NCI-H2081 (cell line): ENCODE data around the gene CLSTN2.

Source experiments
- DNase-seq, 2 experiments: peaks; one replicate each; lab custom pipeline; 2025; lab: John Stamatoyannopoulos, UW

CLSTN2 gene

GRCh38 chr3:140052771-140053702 is 118.1 kb downstream of the CLSTN2 start:
- DNase-seq = no peak

DNA sequence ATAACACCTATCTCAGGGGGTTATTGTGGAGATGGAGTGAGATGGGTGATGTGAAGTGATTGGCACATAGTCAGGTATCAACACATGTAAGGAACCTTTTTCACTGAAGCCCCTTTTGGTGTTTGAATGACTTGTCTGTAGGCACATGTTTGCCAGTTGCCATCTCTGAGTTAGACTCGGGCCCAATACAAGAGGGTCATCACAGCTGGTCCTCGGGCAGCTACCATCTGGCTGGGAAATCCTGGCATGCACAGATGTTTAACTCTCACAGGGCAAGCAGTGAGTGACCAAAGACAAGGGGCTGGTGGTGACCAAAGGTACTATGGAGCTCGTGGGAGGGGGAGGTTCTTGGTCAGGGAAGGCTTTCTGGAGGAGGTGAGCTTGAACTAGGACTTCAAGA is 118.8 kb downstream of the CLSTN2 start:
- DNase-seq = no peak

GRCh38 chr3:140055092-140055791 is 120.3 kb downstream of the CLSTN2 start:
- DNase-seq = no peak

- no peak for DNase-seq
These were observed 121.1 kb downstream of the CLSTN2 start for GRCh38 chr3:140056047-140056446.

DNA sequence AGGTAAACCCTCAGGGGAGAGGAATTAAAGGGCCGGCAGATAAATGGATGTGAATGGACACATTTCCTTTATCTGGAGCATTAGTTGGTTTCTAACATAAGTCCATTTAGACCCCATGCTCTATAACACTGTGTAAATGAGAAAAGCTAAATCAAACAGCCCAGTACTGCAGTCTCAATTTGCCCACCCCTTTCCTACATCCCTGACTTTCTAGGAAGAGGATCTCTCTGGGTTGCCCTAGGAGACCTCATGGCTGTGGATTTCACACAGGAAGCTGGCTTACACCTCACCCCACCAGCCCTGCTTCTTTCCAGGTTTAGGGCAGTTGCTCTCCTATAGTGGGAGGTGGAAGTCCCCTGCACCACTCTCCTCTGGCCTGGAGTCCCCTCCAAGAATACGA is 126.2 kb downstream of the CLSTN2 start:
- DNase-seq = no peak

DNA sequence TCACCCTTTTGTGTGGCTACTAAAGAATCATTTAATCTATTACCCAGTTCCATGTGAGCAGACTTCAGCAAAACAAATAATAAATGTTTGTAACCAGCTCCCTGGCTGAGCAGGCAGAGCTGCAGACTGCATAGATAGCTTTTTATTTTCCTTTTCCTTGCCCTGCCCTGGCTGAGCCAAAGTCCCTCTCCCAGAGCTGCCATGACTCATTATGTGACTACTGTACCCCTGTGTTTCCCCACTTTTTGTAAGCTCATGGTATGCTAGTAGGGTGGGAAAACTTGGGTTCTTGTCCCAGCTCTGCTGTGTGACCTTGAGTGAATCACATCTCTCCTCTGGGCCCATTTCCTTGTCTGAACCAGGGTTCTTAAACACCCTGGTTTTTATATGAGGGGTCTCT is 127.5 kb downstream of the CLSTN2 start:
- no peak for DNase-seq

DNA sequence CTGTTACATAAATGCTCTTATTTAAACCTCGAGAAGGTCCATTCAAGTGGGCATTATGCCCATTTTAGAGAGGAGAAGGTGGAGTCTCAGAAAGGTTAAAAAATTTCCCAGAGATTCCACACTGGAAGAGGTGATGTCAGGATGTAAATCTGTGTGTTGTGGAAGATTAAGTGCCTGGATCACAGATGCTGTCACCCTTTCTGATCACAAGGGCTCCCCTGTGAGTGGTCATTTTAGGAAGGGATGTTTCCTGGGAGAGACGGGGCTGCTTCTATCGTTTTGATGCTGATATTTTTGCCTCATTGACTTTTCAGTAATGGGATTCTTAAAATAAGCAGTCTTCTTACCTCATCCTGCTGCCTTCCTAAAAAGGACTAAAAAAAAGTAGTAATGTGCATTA is 132.5 kb downstream of the CLSTN2 start:
- DNase-seq = no peak

- no peak for DNase-seq
These were observed 133.6 kb downstream of the CLSTN2 start for GRCh38 chr3:140068494-140069017.

DNA sequence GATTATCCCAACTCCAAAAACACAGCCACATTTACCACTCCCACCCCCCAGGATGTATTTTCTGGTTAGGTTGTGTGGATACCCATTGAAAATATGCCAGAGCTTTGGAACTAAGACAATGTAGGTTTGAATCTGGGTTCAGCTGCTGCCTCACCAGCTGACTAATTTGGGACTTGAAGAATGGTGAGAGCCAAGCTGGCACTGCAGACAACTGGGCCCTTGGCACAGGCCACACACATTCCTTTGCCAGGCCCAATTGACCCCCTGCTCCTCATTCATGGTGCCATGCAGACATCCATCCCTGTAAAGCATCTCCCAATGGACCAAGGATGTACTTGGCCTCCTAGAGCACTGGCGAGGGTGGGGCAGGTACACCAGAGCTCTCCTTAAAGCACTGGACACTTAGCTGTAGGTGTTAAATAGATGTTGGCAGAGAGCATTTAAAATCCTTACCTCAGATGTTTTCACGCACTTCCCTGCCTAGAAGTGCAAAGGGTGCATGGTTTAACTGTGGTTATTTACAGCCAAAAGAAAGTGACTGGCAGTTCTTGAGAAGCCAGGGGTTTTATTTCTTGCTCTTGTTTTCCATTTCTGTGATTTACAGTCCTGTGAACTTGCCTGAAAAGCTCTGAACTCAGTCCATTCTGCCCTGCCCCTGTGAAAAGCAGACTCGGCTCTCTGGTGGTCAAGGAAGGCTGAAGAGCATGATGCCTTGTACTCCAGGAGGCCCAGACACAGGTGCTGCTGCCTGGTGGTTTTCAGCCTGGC is 138.5 kb downstream of the CLSTN2 start:
- no peak for DNase-seq

DNA sequence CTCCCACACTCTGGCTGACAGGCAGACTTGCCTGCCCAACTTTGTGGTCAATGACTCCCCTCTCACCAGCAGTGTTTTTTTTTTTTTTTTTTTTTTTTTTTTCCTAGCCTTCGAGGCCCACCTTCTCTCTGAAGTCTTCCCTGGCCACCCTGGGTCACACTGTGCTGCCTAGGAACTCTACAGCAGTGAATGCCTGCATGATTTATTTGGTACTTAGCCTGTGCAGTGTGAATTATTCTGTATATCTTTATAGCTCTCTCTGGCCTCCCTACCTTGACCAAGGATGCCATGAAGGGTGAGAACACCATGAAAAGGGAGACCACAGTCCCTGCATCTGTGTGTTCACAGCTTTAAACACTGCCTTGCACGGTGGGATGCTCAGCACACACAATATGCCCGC is 141.6 kb downstream of the CLSTN2 start:
- DNase-seq = no peak

DNA sequence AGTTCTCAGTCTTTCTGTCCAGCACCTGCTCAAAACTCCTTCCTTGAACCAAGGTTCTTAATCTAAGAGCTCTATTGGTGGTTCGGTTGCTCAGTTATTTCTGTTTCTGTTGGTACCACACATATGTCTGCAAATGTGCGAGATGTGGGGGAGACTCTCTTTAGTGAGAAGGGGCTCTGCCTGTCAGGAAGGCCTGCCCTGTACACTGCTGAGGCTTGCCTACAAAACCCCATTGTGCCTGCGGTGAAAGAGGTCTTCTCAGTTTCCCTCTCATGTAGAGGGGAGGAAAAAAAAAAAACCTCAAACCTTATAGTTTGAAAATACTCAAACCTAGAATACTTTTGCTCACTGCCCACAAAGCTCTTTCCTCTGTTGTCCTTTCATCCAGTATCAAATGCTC is 142.4 kb downstream of the CLSTN2 start:
- DNase-seq = no peak

DNA sequence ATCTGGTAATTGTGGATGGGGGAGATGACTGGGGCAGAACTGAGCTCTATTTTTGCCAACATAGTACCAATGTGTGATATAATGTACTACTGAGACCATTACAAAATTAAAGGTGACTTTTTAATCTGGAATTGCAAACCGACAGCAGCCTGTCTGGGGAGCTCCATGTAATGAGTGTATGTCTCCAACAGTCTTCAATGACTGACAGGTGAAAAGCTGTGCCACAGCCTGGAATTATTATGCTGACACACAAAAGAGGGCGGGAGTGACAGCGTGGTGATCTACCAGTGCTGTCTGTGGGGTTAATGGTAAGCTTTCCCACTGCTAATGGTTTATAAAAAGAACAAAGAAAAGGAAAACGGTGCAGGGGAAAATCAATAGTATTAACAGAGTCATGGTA is 143.4 kb downstream of the CLSTN2 start:
- DNase-seq = no peak

GRCh38 chr3:140078940-140079339 is 144.0 kb downstream of the CLSTN2 start:
- DNase-seq = no peak

DNA sequence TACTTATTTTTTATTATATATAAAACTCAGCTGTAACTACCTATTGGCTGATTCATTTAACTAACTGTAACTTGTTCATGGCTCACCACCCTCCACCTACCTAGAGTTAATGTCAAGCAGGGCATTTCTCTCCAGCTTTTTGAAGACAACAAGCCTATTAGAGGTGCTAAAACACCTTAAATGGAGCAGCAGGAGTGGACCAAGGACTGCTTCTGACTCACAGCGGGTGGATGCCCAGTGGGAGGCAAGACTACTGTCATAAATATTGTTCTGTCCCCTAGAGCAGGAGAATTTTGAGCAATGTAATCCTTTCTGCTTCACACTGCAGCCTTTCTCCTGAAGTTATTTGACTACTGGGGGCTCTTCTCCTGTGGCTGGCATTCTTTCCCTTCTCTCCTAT is 146.9 kb downstream of the CLSTN2 start:
- no peak for DNase-seq

- DNase-seq = peak in 1 of 2 experiments; percentile 25
These were observed 150.0 kb downstream of the CLSTN2 start for GRCh38 chr3:140085001-140085400.

GRCh38 chr3:140086642-140087041 is 151.7 kb downstream of the CLSTN2 start:
- no peak for DNase-seq

- no peak for DNase-seq
These were observed 153.1 kb downstream of the CLSTN2 start for GRCh38 chr3:140088058-140088457.

DNA sequence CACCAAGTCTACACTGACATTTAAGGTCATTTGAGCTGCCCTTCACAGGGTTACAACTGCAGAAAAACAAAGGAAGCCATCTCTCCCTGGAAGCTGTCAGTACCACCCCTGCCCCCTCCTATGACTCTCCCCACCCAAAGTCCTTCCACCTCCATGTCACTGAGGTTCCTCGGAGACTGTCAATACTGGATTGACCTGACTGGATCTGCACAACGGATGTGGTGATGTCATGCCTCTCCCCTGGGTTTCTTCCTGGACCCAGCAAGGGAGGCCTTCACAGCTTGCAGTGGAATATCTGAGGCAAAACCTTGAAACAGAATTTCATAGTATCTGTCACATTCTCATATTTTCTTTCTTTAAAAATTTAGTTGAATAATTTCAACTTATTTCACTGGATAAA is 153.5 kb downstream of the CLSTN2 start:
- DNase-seq = no peak

DNA sequence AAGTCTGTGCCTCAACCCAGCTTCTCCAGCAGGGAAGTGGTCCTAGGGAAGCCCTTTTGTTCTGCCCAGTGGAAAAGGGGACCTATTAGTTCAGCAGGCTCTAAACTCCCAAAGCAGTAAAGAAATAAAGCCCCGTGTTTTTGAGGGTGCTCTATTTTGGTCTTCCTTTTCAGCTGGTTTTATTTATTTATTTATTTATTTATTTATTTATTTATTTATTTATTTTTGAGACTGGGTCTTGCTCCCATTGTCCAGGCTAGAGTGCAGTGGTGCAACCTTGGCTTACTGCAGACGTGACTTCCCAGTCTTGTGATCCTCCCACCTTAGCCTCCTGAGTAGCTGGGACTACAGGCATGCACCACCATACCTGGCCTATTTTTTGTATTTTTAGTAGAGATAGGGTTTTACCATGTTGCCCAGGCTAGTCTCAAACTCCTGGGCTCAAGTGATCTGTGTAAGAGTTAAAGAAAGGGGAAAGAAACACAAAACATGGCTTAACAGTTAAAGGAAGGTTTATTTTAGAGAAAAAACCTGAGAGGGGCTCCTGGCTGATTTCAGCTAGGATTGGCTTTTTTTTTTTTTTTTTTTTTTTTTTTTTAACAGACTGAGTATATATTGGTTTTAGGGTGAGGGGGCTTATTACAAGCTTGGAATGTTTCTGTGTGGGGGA is 154.6 kb downstream of the CLSTN2 start:
- DNase-seq = no peak

GRCh38 chr3:140091143-140091542 is 156.2 kb downstream of the CLSTN2 start:
- no peak for DNase-seq

- DNase-seq = peak in 1 of 2 experiments; percentile 26
These were observed 158.0 kb downstream of the CLSTN2 start for GRCh38 chr3:140092848-140093536.
